ENCODE data around the gene SOX8. TPM values are rescaled to one million over a fixed set of nuclear protein-coding genes. Genes with fewer than 3 reads are reported as not detected.
"Not testable (repeated sequence)": the region's sequence is repeated elsewhere in the genome, so short reads cannot be mapped to it uniquely, and the experiment has no call there.

The SOX8 gene
- polyA plus RNA-seq (2014; cell fraction: cytosol; rRNA removed): 0.09 TPM in 1 of 2 replicates, not detected in the other
- polyA plus RNA-seq (2014; cell fraction: nucleus; rRNA removed): 0.20 TPM in 1 of 2 replicates, not detected in the other

DNA sequence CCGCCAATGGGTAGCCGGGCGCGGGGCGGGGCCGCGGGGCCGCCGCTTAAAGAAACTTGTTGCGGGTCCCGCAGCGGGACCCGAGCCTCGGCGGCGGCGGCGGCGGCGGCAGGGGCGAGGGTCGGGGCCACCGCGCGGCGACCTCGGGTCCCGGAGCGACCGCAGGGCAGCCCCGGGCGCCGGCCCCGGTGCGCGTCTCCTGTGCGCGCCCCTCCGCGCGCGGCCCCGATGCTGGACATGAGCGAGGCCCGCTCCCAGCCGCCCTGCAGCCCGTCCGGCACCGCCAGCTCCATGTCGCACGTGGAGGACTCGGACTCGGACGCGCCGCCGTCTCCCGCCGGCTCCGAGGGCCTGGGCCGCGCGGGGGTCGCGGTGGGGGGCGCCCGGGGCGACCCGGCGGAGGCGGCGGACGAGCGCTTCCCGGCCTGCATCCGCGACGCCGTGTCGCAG, at the start of gene SOX8:
Gene SOX8 (plus strand): TSS at position 76 of the 450 bp plus-strand sequence. CDS start 153 bp downstream, at position 229.
- DNase-seq (ENCODE audit: low spot score): no peak

DNA sequence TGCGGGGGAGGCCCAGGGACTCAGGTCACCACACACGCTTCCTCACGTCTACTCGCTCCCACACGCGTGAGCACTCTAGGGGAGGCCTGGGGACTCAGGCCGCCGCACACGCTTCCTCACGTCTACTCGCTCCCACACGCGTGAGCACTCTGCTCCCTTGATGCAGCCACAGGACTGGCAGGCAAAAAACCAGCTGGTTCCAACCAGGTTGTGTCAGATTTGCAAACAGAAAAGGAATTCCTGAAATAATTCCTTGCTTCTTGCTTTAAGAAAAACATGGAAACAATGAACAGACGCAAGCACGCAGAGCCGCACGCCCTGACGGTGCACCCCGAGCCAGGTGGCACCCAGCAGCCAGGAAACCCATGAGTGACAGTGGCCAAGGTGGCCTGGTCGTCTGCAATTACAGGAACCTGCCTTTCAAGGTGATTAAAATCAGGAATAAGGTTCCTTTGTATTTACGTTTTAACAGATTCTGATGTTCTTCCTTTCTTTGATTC, 48.7 kb upstream of the SOX8 start:
- no peak for DNase-seq (ENCODE audit: low spot score)

DNA sequence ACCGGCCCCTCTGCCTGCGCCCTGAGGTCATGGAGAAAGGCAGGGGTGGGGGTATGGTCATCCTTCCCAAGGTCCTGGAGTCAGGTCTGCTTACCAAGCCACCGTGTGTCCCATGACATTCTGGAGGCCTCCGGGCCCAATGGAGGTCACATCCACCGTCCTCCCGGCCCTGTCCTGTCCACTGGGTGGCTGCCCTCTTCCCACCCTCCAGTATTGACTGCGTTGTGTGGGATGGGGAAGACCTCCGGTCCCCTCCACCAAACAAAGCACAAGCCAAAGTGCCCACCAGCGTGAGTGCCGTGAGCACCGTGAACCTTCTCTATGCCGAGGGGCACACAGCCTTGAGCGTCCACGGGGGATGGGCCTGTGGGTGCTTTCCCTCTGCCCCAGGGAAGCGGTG, 48.0 kb upstream of the SOX8 start:
- DNase-seq (ENCODE audit: low spot score): no peak

DNA sequence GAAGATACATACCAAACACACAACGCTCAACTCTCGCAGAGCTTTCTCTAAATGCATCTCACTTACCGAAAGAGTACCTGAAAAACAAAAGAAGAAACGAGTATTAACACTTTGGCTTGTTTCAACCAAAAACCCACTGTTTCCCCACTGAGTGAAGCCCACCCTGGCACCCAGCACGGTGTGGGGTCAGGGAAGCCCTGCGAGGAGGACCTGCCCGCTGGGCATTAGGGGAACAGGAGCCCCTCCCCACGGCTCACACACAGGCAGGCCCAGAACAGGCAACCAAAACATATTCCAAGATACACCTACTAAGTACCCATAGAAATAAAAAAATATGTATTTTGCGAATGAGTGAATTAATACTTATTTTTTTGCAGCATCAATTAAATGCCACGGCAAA, 47.4 kb upstream of the SOX8 start:
- no peak for DNase-seq (ENCODE audit: low spot score)

DNA sequence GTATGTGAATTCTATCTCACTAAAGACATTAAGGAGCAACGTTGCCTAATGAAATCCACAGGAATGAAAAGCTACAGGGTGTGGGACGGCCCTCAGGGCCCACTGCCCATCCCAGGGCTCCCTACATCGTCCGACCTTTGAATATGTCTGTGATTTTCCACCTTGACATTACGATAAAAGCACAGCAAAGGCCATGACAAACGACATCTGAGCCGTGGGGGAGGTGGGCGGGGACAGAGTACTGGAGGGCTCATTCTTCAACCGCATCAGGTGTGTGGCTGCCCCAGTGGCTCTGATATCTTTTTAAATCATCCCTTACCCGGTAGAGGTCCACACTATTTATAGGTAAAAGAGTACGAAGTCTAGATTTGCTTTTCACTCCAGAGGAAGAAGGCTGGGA, 45.9 kb upstream of the SOX8 start:
- no peak for DNase-seq (ENCODE audit: low spot score)

- DNase-seq (ENCODE audit: low spot score): no peak
Observed at GRCh38 chr16:937311-937710, 44.3 kb upstream of the SOX8 start.

DNA sequence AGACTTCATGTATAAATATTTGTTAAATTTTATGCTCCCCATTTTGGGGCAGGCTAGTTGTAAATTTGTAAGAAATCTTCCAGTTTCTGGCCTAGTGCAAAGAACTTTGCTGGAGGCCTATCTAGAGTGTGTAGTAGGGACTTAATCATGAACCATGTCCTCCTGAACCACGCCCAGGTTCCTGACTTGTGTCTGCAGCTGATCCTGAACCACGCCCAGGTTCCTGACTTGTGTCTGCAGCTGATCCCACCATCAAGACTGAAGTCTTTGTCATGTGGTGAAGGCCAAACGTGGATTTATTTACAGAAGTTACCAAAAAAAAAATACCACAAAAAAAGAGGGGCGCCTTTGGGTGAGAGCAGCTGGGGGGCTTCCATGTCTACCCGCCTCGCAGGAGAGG, 43.8 kb upstream of the SOX8 start:
- no peak for DNase-seq (ENCODE audit: low spot score)

DNA sequence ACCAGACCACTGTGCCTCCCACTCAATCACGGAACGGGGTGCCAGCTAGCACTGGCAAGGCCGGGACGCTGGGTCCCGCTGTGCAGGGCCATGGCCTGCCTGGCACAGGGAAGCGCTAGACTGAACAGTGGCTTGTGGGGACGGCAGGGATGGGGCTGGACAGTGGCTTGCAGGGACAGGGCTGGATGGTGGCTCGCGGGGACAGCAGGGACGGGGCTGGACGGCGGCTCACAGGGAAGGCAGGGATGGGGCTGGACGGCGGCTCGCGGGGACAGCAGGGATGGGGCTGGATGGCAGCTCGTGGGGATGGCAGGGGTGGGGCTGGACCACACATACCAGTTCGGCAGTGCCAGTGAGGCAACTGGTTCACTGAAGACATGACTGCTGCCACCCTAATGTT, 43.4 kb upstream of the SOX8 start:
- no peak for DNase-seq (ENCODE audit: low spot score)

- no peak for DNase-seq (ENCODE audit: low spot score)
Observed at GRCh38 chr16:938752-939151, 42.8 kb upstream of the SOX8 start.

- no peak for DNase-seq (ENCODE audit: low spot score)
Observed at GRCh38 chr16:939311-939710, 42.3 kb upstream of the SOX8 start.

DNA sequence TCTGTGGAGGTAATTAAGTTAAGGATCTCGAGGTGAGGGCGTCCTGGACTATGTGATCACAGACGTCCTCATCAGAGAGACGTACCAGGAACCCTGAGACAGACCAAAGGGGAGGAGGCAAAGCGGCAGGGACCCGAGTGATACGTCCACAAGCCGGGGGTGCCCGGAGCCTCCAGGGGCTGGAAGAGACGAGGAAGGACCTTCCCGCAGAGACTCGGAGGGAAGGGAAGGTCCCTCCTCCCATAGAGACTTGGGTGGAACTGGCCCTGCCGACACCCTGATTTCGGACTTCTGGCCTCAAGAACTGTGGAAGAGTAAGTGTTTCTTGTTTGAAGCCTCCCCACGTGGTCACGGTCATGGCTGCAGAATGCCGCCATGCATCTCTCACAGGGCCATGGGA, 41.6 kb upstream of the SOX8 start:
- DNase-seq (ENCODE audit: low spot score): no peak

GRCh38 chr16:942436-943060, 39.0 kb upstream of the SOX8 start:
- no peak for DNase-seq (ENCODE audit: low spot score)

DNA sequence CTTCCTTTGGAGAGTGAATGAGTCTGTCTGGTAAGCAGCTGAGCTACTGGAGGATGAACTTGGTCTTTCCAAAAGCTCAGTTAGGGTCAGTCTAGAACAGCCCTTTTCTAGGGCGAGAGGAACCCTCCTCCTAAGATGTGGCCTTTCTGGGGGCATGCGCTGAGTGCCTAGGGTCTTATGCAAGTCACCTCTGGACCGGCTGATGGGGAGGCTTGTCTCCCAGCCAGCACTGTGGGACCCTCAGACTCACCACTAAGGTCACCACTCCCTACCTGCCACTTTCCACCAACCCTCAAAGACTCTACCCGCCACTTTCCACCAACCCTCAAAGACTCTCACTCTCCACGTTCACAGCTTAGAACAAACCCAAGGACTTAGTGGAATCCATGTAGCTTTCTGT, 37.6 kb upstream of the SOX8 start:
- no peak for DNase-seq (ENCODE audit: low spot score)

GRCh38 chr16:945271-946047, 36.1 kb upstream of the SOX8 start:
- DNase-seq (ENCODE audit: low spot score): no peak

- DNase-seq (ENCODE audit: low spot score): no peak
Observed at GRCh38 chr16:946048-946395, 35.5 kb upstream of the SOX8 start.

DNA sequence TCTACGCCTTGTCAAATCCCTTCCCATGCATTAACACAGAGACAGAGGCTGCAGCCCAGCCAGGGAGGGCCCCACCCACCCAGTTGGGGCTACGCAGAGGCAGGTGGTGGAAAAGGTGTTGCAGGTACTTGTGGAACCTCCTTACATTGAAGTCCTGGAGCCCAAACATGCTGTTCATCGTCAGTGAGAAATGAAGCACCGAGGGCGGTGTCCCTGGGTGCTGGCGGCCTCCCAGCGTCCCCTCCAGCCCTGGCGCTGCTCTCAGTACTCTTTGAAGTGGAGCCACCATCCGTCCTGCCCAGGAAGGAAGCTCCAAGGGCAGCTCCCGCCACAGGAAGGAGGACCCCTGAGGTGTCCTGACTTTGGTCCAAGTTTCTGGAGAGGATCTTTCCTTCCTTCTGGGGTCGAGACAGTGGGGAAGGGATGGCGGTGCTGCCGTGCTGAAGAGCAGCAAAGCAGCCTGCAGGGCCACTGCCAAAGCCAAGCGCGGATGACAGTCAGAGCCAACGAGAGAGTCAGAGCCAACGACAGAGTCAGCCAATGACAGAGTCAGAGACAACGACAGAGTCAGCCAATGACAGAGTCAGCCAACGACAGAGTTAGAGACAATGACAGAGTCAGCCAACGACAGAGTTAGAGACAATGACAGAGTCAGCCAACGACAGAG, 34.2 kb upstream of the SOX8 start:
- no peak for DNase-seq (ENCODE audit: low spot score)

GRCh38 chr16:947922-948303, 33.7 kb upstream of the SOX8 start:
- not testable (repeated sequence) for DNase-seq (ENCODE audit: low spot score)

GRCh38 chr16:948767-949166, 32.8 kb upstream of the SOX8 start:
- DNase-seq (ENCODE audit: low spot score): not testable (repeated sequence)

GRCh38 chr16:950733-951573, 30.6 kb upstream of the SOX8 start:
- DNase-seq (ENCODE audit: low spot score): not testable (repeated sequence)

- DNase-seq (ENCODE audit: low spot score): no peak
Observed at GRCh38 chr16:951660-952301, 29.8 kb upstream of the SOX8 start.

DNA sequence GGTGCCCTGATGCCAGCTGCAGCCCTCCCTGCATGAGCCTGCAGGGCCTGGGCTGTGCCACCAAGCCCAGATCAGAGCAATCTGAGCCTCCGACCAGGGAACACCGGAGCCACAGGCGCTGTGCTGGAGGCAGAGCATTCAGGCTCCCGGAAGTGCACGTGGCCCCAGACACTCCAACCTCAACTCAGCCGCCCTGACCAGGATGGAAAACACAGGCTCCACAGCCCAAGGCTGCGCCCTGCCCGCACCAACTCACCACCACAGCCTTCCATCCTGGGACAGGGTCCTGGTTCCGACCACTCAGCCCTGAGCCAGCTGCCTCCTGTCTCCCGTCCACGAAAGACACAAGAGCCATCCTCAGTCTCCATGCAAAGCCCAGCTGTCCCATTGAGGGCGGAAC, 29.2 kb upstream of the SOX8 start:
- DNase-seq (ENCODE audit: low spot score): no peak

Data from SK-N-DZ (cell line).